H1 (cell line): ENCODE results near the gene LIG1. TPM values are rescaled to one million over a fixed set of nuclear protein-coding genes. Genes with fewer than 3 reads are reported as not detected.

Experiments used
- CTCF ChIA-PET: fragments of 300-600 bp; sonication (Branson Sonifier 250); formaldehyde crosslinking; loops from one replicate; lab custom pipeline; 2021; ENCODE audit not compliant: partially characterized antibody; lab: Charles Lee
- POLR2A ChIA-PET: fragments of 300-600 bp; sonication (Branson Sonifier 250); formaldehyde crosslinking; loops from one replicate; lab custom pipeline; 2021; ENCODE audit warnings: inconsistent platforms; ENCODE audit not compliant: partially characterized antibody; lab: Charles Lee
- DNase-seq, 2 experiments: peaks; one replicate each; pipeline versions ENCODE4 v3.0.0 to v3.0.0-alpha.2; 2010 to 2022; ENCODE audit warnings: low spot score in 2 of 2, low read depth in 1 of 2, mixed read lengths in 1 of 2
- FAIRE-seq: peaks from 2 replicates; lab custom pipeline; 2011; peaks lifted over from hg19 to GRCh38; lab: Jason Lieb, UNC
- H2AFZ ChIP-seq: 2 replicates; pipeline ENCODE4 v1.8.1; 2012; ENCODE audit warnings: low read length, inconsistent platforms
- H2AK5ac ChIP-seq: 2 replicates; pipeline ENCODE4 v1.6.1; 2013; ENCODE audit warnings: low read depth, low read length
- H2BK120ac ChIP-seq: replicated peaks from 2 replicates; pipeline ENCODE3; 2013; ENCODE audit warnings: low read depth, low read length, inconsistent platforms
- H2BK12ac ChIP-seq: 2 replicates; pipeline ENCODE4 v1.6.1; 2013; ENCODE audit warnings: low read depth, low read length
- H2BK15ac ChIP-seq: 2 replicates; pipeline ENCODE4 v1.6.1; 2013; ENCODE audit warnings: low read length
- H2BK20ac ChIP-seq: 2 replicates; pipeline ENCODE4 v1.6.1; 2013; ENCODE audit warnings: low read length
- H2BK5ac ChIP-seq: 2 replicates; pipeline ENCODE4 v1.6.1; 2013; ENCODE audit warnings: low read depth, low read length
- H3K14ac ChIP-seq: 2 replicates; pipeline ENCODE4 v1.6.1; 2013; ENCODE audit warnings: inconsistent platforms; ENCODE audit not compliant: insufficient read length
- H3K18ac ChIP-seq: 2 replicates; pipeline ENCODE4 v1.6.1; 2013; ENCODE audit warnings: low read length; ENCODE audit errors: extremely low read depth
- H3K23ac ChIP-seq: 2 replicates; pipeline ENCODE4 v1.6.1; 2013; ENCODE audit warnings: inconsistent platforms; ENCODE audit not compliant: insufficient read length
- H3K23me2 ChIP-seq: 2 replicates; pipeline ENCODE4 v1.6.1; 2013; ENCODE audit warnings: low read depth, low read length
- H3K27ac ChIP-seq: 2 replicates; pipeline ENCODE4 v1.6.1; 2011; ENCODE audit warnings: low read depth, low read length, inconsistent platforms
- H3K27me3 ChIP-seq, 4 experiments: replicated peaks in 1 of 4; 1 replicate in 1 of 4; 2 replicates in 3 of 4; pipeline versions ENCODE4 v1.6.1 to v1.8.1; 2011 to 2013; ENCODE audit warnings: low read length in 3 of 4, mild to moderate bottlenecking in 3 of 4, inconsistent platforms in 2 of 4, mixed read lengths in 2 of 4, moderate library complexity in 1 of 4; ENCODE audit not compliant: control insufficient read depth in 3 of 4, insufficient read depth in 3 of 4; ENCODE audit errors: extremely low read depth in 1 of 4
- H3K36me3 ChIP-seq, 4 experiments: 2 replicates each; pipeline versions ENCODE4 v1.6.1 to v1.8.1; 2011 to 2013; ENCODE audit warnings: mild to moderate bottlenecking in 4 of 4, low read length in 3 of 4, moderate library complexity in 2 of 4, control low read depth in 1 of 4, inconsistent platforms in 1 of 4; ENCODE audit not compliant: insufficient read depth in 4 of 4, control insufficient read depth in 2 of 4
- H3K4ac ChIP-seq: replicated peaks from 2 replicates; pipeline ENCODE3; 2013; ENCODE audit warnings: low read length, low read depth, mixed read lengths, inconsistent platforms; ENCODE audit not compliant: insufficient read length
- H3K4me1 ChIP-seq, 4 experiments: replicated peaks in 1 of 4; 1 replicate in 1 of 4; 2 replicates in 3 of 4; pipeline versions ENCODE4 v1.6.1 to v1.8.1; 2011 to 2013; ENCODE audit warnings: low read length in 3 of 4, inconsistent platforms in 2 of 4, mixed read lengths in 1 of 4; ENCODE audit not compliant: insufficient read depth in 4 of 4, control insufficient read depth in 3 of 4
- H3K4me2 ChIP-seq, 2 experiments: 2 replicates each; pipeline versions ENCODE4 v1.6.1 to v1.8.1; 2011 to 2013; ENCODE audit warnings: low read depth in 2 of 2, low read length in 2 of 2, control low read depth in 1 of 2, inconsistent platforms in 1 of 2, mild to moderate bottlenecking in 1 of 2; ENCODE audit not compliant: insufficient read depth in 1 of 2
- H3K4me3 ChIP-seq, 4 experiments: fragments of 200-600, 300-600 bp in 1 of 4; sonication (generic), shearing (Covaris generic), sonication (Bioruptor Twin) in 1 of 4; 2 replicates each; pipeline versions ENCODE4 v1.5.1 to v1.8.1; 2011 to 2016; ENCODE audit warnings: low read length in 4 of 4, low read depth in 3 of 4, control low read depth in 2 of 4, inconsistent platforms in 2 of 4, mild to moderate bottlenecking in 2 of 4, mixed read lengths in 1 of 4, moderate library complexity in 1 of 4; ENCODE audit not compliant: insufficient read depth in 2 of 4; ENCODE audit errors: extremely low read depth in 1 of 4
- H3K56ac ChIP-seq: replicated peaks from 2 replicates; pipeline ENCODE3; 2013; ENCODE audit warnings: low read depth, mild to moderate bottlenecking, mixed read lengths, low read length, inconsistent platforms; ENCODE audit not compliant: insufficient read length
- H3K79me1 ChIP-seq: 2 replicates; pipeline ENCODE4 v1.6.1; 2013; ENCODE audit warnings: low read depth, low read length, control low read depth
- H3K79me2 ChIP-seq, 2 experiments: 2 replicates each; pipeline versions ENCODE4 v1.6.1 to v1.8.1; 2012 to 2013; ENCODE audit warnings: low read length in 2 of 2, mild to moderate bottlenecking in 2 of 2, inconsistent platforms in 1 of 2; ENCODE audit not compliant: insufficient read depth in 2 of 2, control insufficient read depth in 1 of 2
- H3K9ac ChIP-seq, 4 experiments: replicated peaks in 1 of 4; 1 replicate in 1 of 4; 2 replicates in 3 of 4; pipeline versions ENCODE4 v1.6.1 to v1.8.1; 2011 to 2013; ENCODE audit warnings: low read depth in 3 of 4, low read length in 3 of 4, control low read depth in 2 of 4, mild to moderate bottlenecking in 2 of 4, moderate library complexity in 2 of 4, inconsistent platforms in 1 of 4; ENCODE audit errors: extremely low read depth in 1 of 4
- H3K9me3 ChIP-seq, 2 experiments: 2 replicates each; pipeline versions ENCODE4 v1.6.1 to v1.8.1; 2012 to 2013; ENCODE audit warnings: mild to moderate bottlenecking in 2 of 2, moderate library complexity in 2 of 2, control low read depth in 1 of 2, inconsistent platforms in 1 of 2, low read depth in 1 of 2, low read length in 1 of 2, mixed read lengths in 1 of 2; ENCODE audit not compliant: insufficient read depth in 2 of 2
- H4K20me1 ChIP-seq, 2 experiments: replicated peaks in 1 of 2; 2 replicates each; pipeline versions ENCODE3 to v1.8.1; 2011 to 2013; ENCODE audit warnings: inconsistent platforms in 2 of 2, low read length in 2 of 2, mild to moderate bottlenecking in 1 of 2; ENCODE audit not compliant: insufficient read depth in 2 of 2, control insufficient read depth in 1 of 2
- H4K5ac ChIP-seq: 2 replicates; pipeline ENCODE4 v1.6.1; 2013; ENCODE audit warnings: low read length, low read depth, mixed read lengths, inconsistent platforms; ENCODE audit not compliant: insufficient read length
- H4K8ac ChIP-seq: 2 replicates; pipeline ENCODE4 v1.8.0; 2013; ENCODE audit warnings: mild to moderate bottlenecking, moderate library complexity, low read length, inconsistent platforms; ENCODE audit not compliant: insufficient read depth; ENCODE audit errors: extremely low read depth
- H4K91ac ChIP-seq: replicated peaks from 2 replicates; pipeline ENCODE3; 2013; ENCODE audit warnings: low read length, mixed read lengths, inconsistent platforms; ENCODE audit not compliant: insufficient read length
- E2F6 ChIP-seq: IDR thresholded peaks from 2 replicates; pipeline ENCODE4 v1.6.1; 2012; ENCODE audit warnings: inconsistent platforms
- KDM4A ChIP-seq: IDR thresholded peaks from one replicate; pipeline ENCODE4 v1.7.1; 2012; ENCODE audit warnings: low read depth, mild to moderate bottlenecking, moderate library complexity, low read length, inconsistent platforms; ENCODE audit not compliant: severe bottlenecking
- PHF8 ChIP-seq: fragments of 200-600 bp; sonication (generic); conservative IDR thresholded peaks from 2 replicates; pipeline ENCODE4 v1.7.1; 2012; ENCODE audit warnings: low read depth, mild to moderate bottlenecking, inconsistent platforms, low read length, moderate library complexity
- SIX5 ChIP-seq: IDR thresholded peaks from 2 replicates; pipeline ENCODE4 v1.6.1; 2011; ENCODE audit warnings: mild to moderate bottlenecking, low read depth, low read length
- SP4 ChIP-seq: IDR thresholded peaks from 2 replicates; pipeline ENCODE4 v1.6.1; 2012; ENCODE audit warnings: low read length, inconsistent platforms
- SRF ChIP-seq: IDR thresholded peaks from 2 replicates; pipeline ENCODE4 v1.6.1; 2011; ENCODE audit warnings: mild to moderate bottlenecking, low read depth, low read length, moderate library complexity
- TAF7 ChIP-seq: optimal IDR thresholded peaks from 2 replicates; pipeline ENCODE3; 2011; ENCODE audit warnings: low read depth, mild to moderate bottlenecking, inconsistent platforms, low read length, moderate library complexity, borderline replicate concordance
- WGBS, 2 experiments: shearing (Covaris generic) in 1 of 2; methylation state at CpG; one replicate each; pipeline versions ENCODE4 v1.1.6 to v1.1.7; 2013 to 2015; ENCODE audit warnings: low lambda C conversion rate in 2 of 2, mixed read lengths in 2 of 2, inconsistent platforms in 1 of 2, low coverage in 1 of 2, missing lambda C conversion rate in 1 of 2; ENCODE audit not compliant: insufficient replicate concordance in 2 of 2, insufficient coverage in 1 of 2, insufficient read length in 1 of 2; ENCODE audit errors: extremely low coverage in 1 of 2, missing lambda C conversion rate in 1 of 2; 5-methylcytosine and 5-hydroxymethylcytosine counted together
- polyA plus RNA-seq, 7 experiments: library from polyadenylated mRNA; depleted of rRNA in 3 of 7; stranded (reverse) in 5 of 7; unstranded in 2 of 7; fragments of >200 nt in 5 of 7; fragments of 200-250 nt in 2 of 7; gene quantifications; 1 replicate in 5 of 7; 2 replicates in 1 of 7; 4 replicates in 1 of 7; pipeline versions ENCODE4 v1.2.1 to v1.2.3, GENCODE V29; 2011 to 2013; ENCODE audit warnings: missing spikeins in 2 of 7, mixed read lengths in 2 of 7
- total RNA-seq: library from RNA; stranded (reverse); fragmentation: NEBNext Ultra II Directional; extraction: Animal tissue kit (Norgen Biotek cat#: 25700); gene quantifications from 2 replicates; pipeline ENCODE4 v1.2.1, GENCODE V29; 2021
- TF ChIP-seq, protein P1 (sequence below): IDR thresholded peaks from 2 replicates; pipeline ENCODE4 v1.6.1; 2011; ENCODE audit warnings: low read depth, mild to moderate bottlenecking, low read length; ENCODE audit not compliant: insufficient read depth

Gene LIG1
- total and polyA plus RNA-seq, 2 of the 8 experiments (the other 6 are each of a cell fraction or from before 2014, with no cell fraction given) = 67.6 to 113 TPM

GRCh38 chr19:48192750-48193149 lies 22.6 kb upstream of the LIG1 start:
- H4K91ac ChIP-seq = no peak overlapping the region
- no peak overlapping the region for H2BK20ac ChIP-seq
- H2BK12ac ChIP-seq = no peak overlapping the region
- 97% methylated on average over 7 of the region's 7 CpGs; no CpG with 5 or more reads in 1 of the 2 experiments for WGBS, 2 experiments
- no peak overlapping the region for H3K14ac ChIP-seq
- no peak for FAIRE-seq
- H2BK120ac ChIP-seq = no peak overlapping the region
- CTCF ChIA-PET = no interaction called here
- H3K27ac ChIP-seq = no peak overlapping the region
- no peaks in the 10 kb centered on the region for H3K79me2 ChIP-seq
- peaks cover 2% of the 10 kb centered on the region; the same call in 1 of the 2 replicates for H3K23me2 ChIP-seq
- no peak overlapping the region for H3K4ac ChIP-seq
- H4K20me1 ChIP-seq = peaks cover 0 to 2% of the 10 kb centered on the region in 2 experiments
- H2BK5ac ChIP-seq = no peak overlapping the region
- H3K18ac ChIP-seq = no peak overlapping the region
- H3K9ac ChIP-seq = no peak overlapping the region
- H2AK5ac ChIP-seq = no peak overlapping the region
- TF ChIP-seq TAF7 = no peak
- no peak for TF ChIP-seq KDM4A
- TF ChIP-seq, protein P1, sequence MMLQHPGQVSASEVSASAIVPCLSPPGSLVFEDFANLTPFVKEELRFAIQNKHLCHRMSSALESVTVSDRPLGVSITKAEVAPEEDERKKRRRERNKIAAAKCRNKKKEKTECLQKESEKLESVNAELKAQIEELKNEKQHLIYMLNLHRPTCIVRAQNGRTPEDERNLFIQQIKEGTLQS = no peak
- TF ChIP-seq E2F6 = no peak
- TF ChIP-seq SRF = no peak
- no peak for TF ChIP-seq SP4
- no peak for TF ChIP-seq PHF8
- no peak for TF ChIP-seq SIX5
- TF ChIP-seq, all 59 proteins: peak for 0
- Histone ChIP-seq H3K36me3 (peaks cover 0 to 22% (median 6%) of the 10 kb centered on the region in 4 experiments; a peak in 4 of 8 replicates), H4K5ac (no peak overlapping the region), H3K27me3 (no peaks in the 10 kb centered on the region; a peak in 1 of 7 replicates), H3K56ac (no peak overlapping the region), H3K79me1 (no peaks in the 10 kb centered on the region), H3K23ac (no peak overlapping the region), H3K4me3 (no peak overlapping the region), H2BK15ac (no peak overlapping the region), H3K9me3 (peaks cover 0 to 4% of the 10 kb centered on the region in 2 experiments; a peak in 3 of 4 replicates), H4K8ac (no peak overlapping the region), H3K4me2 (no peak overlapping the region), H2AFZ (no peak overlapping the region), H3K4me1 (peaks cover 0 to 8% (median 2%) of the 10 kb centered on the region in 4 experiments; a peak in 4 of 7 replicates)
- DNase-seq = no peak
- POLR2A ChIA-PET = interaction anchor here (1.0 to 1.1 kb wide), 2 partner anchors 10 to 22 kb away, joined by 3 read pairs; no protein-coding TSS in a partner anchor
